NCI-H748 (cell line): ENCODE data around the gene MAST4.

ENCODE experiments used
- DNase-seq: peaks from one replicate; lab custom pipeline; 2025; ENCODE audit not compliant: unreplicated experiment; lab: John Stamatoyannopoulos, UW

The MAST4 gene

DNA sequence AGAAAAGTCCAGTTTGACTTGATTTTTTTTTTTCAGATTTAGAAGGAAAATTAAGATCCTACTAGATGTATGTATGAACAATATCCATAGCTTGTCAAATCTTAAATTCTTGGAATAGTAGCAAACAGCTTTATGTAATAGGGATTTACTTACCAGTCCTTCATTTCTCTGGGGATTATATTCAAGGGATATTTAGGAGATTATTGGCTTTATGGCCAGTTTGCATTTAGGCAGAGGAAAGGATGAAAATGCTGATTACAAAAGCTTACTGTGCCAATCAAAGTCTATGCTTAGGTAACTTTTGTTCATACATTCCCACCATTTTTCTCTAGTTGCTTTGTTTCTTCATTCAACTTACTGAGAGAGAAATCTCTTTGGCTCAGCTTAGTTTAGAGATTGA is 47.9 kb downstream of the MAST4 start:
- DNase-seq, result no peak

DNA sequence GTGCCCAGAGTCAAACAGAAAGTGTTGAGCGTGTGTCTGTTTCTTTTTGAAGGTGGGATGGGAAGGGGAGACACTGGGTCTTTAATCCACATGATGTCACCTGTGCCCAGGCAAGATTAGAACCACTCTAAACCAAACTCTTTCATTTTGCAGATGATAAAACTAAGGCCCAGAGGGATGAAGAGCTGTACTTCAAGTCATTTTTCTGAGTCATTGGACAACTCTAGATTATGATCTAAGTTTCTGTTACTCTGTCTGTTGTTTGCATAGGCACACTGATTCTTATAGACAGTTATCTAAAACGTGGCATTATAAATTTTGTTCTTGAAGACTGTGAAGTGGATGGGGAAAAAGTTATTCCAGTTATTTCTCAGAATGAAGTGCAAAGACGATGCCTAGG is 48.8 kb downstream of the MAST4 start:
- no peak for DNase-seq

- peak; percentile 10 for DNase-seq
Measured at GRCh38 chr5:66646570-66646969, 50.4 kb downstream of the MAST4 start.

DNA sequence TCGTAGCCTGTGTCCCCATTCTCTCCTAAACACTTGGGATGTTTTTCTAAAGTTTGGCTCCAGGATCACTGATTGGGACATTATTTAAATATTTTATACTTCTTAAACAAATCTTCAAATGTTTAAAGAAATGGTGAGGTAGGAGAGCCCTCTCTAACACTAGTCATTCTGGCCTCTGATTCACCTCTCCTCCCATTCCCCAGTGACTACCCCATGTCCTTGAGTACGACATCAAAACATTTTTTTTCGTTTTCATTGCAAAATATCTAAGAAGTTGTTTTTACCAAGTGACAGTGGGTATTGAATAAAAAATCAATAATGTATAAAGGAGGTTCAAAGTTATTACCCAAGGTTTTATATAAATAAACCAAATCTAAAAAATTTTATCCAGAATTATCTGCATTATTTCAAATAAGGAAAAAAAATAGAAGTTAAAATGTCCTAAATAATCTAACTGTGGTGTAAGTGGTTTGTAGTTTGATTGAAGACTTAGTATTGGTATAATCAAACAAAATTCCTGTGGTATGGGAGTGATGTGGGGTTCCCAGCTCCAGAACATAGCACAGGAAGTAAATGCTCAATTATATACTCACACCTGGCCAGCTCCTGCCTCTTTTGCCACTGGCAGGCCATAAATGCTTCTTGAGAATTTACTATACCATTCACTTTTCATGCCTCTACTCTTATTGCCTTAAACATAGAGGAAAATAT is 51.1 kb downstream of the MAST4 start:
- DNase-seq, result no peak

- DNase-seq, result peak; percentile 10
Measured at GRCh38 chr5:66652818-66653217, 56.6 kb downstream of the MAST4 start.

DNA sequence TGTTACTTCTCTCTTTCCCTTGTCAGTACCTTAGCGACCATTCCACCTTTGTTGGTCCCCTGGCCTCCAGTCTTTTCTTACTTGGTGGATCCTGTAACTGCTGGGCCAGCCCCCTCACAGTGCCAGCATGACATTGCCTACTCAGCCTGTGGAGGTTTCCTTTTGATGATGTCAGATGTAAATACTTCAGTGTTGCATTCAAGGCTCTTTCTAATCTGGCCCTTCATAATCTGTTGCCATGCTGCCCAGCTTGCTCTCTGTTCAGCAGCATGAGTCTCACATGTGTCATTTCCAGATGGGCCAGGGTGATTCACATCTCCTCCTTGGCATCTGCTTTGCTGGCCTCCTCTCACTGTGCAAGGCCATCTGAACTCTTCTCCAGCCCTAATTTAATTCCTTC is 57.1 kb downstream of the MAST4 start:
- DNase-seq, result no peak

- DNase-seq, result no peak
Measured at GRCh38 chr5:66655395-66656324, 59.5 kb downstream of the MAST4 start.

GRCh38 chr5:66658516-66658915 is 62.3 kb downstream of the MAST4 start:
- DNase-seq, result peak; percentile 40

DNA sequence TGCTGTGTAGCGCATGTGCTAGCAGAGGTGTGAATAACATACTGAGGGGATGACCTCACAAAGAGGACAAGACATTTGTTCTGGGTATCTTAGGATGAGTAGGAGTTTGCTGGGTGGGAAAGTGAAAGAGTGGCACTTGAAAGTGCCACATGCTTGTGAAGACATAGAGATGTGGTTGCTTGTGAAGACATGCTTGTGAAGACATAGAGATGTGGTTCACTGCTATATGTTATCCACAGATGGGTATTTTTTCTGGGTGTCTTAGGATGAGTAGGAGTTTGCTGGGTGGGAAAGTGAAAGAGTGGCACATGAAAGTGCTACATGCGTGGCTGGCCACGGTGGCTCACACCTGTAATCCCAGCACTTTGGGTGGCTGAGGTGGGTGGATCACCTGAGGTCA is 63.6 kb downstream of the MAST4 start:
- DNase-seq, result no peak

DNA sequence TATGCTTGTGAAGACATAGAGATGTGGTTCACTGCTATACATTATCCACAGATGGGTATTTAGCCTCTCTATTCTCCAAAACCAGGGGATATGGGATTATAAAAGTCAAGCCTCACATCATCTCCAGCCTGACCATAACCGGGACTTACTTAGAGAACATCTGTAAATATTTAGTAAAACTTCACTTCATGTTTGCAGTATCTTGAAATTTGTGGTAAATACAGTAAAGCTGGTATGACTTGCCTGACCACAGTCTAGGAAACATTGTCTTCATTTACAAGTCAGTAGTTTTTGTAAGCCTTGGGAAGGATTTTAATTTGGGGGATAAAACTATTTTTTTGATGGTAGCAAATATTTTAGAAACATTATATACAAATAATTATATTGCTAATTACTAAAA is 64.2 kb downstream of the MAST4 start:
- DNase-seq, result no peak

- peak; percentile 33 for DNase-seq
Measured at GRCh38 chr5:66661149-66661548, 65.0 kb downstream of the MAST4 start.

DNA sequence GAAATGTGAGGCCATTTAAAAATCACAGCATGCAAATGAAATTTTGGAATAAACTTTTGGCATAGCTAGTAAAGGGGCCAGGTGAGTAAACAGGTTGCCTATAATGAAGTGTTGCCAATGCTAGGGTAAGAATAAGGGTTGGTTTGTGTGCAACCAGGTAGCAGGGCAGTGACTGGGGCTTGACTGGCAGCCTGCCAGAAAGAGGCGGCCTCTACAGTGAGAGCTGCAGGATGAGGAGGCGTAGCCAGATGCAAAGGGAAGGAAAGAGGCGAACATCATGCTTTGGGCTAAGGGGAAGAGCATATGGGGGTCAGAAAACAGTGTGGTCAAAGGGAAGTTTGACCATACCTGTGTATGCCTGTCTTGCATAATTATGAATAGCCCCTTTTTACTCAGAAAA is 70.6 kb downstream of the MAST4 start:
- peak; percentile 95 for DNase-seq

- DNase-seq, result no peak
Measured at GRCh38 chr5:66669086-66669861, 73.1 kb downstream of the MAST4 start.

DNA sequence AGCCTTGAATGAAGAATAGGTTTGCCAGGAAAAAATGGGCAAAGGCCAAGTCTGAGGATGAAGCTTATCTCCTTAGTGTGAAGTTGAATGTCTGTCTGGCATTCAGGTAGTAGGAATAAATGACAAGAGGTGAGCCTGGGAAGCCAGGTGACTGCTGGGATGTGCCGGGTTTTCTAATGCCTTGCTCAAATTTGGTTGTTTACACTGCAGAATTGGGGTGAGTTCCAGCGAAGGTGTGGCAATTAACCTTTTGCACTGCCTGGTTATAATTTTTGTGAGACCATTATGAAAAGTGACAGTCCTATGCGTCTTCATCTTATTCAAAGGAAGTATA is 73.6 kb downstream of the MAST4 start:
- DNase-seq, result peak; percentile 27

- no peak for DNase-seq
Measured at GRCh38 chr5:66671305-66671704, 75.1 kb downstream of the MAST4 start.

DNA sequence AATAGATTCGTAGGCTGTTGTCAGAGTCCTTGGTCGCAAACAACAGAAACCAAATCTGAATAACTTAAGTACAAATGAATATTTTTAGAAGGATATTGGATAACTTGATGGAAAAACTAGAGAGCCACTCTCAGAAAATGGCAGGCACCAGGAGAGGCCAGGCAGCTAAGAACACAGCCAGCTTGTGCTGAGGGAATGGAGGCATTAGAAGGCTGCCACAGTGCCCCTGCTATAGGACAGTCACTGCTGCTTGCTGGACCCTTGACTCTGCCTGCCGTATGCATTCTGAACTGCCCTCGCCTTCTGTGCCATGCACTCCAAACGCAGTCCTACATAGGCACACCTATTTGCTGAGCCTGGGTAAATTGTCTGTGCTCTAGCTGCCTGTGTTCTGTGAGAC is 78.6 kb downstream of the MAST4 start:
- no peak for DNase-seq

GRCh38 chr5:66675406-66675805 is 79.2 kb downstream of the MAST4 start:
- no peak for DNase-seq

DNA sequence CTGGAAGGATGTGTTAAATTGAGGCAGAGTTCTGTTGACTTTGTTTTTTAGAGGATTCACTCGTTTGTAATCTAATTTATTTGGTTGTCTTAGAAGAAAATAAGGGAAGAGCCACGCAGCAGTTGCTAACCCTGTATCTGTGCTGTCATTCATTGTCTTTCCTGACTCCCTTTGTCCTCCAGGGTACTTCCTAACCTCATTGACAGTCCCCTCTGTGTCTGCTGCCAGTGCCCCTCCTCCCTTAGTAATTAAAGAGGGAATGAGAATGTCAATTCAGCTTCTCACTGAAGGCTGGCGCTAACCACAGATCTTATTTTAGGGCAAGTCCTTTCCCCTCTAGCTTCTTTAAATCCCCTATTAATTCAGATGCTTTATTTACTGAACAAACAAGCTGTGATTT is 84.0 kb downstream of the MAST4 start:
- peak; percentile 79 for DNase-seq

- no peak for DNase-seq
Measured at GRCh38 chr5:66680804-66681203, 84.6 kb downstream of the MAST4 start.

DNA sequence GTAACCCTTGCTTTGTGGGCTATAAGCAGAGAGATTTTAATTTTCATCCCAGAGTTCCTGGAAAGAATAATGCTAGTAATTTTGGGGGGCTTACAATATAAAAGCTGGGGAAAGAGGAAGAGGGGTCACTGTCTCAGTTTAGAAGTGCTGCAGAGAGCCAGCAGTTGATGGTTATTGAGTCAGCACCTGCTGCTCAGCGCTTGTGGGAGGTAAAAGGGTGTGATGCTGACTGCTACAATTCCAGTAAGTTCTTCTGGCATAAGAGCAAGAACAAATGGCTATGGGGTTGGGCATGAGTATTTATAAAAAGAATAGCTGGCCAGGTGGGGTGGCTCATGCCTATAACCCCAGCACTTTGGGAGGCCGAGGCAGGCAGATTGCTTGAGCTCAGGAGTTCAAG is 88.5 kb downstream of the MAST4 start:
- DNase-seq, result no peak

DNA sequence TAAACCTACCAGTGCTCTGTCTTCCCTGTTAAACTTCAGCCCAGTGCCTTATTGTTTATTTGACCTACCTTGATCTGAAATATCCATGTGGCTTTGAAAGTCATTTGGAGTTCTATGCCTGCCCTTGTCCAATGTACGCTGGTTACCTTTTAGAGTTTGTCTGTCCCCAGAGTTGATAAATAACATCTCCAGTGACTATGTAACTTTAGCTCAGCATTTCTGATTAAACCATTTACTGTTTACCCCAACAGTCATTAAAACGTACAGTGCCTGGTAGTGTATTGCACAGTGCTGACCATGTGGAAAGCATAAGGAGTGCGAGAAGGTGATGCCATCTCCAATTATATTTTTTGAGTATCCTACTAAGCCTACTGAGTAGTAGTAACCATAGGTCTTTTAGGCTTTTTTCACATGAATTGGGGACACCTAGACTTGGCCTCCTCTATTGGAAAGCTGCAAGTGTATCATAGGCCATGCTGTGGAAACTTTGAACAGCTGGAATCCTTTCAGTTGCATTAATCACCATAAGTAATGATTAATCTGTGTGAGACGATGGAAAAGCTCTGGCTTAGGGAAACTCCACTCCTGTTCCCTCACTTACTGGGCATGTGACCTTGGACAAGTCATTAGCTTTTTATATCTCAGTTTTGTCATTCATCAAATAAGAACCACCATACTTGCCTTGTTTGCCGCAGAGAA is 93.5 kb downstream of the MAST4 start:
- DNase-seq, result no peak
